ENCODE data around the gene PTCHD4. TPM values are rescaled to one million over a fixed set of nuclear protein-coding genes. Genes with fewer than 3 reads are reported as not detected.

Gene PTCHD4
- total RNA-seq, 1 donor from 2014 or later, result 7.8 TPM

- H4K20me1 ChIP-seq (ENCODE audit: low read depth), result peaks cover 15% of the 10 kb centered on the region
- peaks cover 39% of the 10 kb centered on the region for H3K27me3 ChIP-seq
- H3K4me2 ChIP-seq, result no peak overlapping the region
- H3K4me3 Mint-ChIP-seq, result no peak overlapping the region
- H3K4me1 Mint-ChIP-seq, result peaks cover 17% of the 10 kb centered on the region
- TF ChIP-seq EZH2 (IDR thresholded peaks at IDR 0.05) (no peak), EZH2phosphoT487 (IDR thresholded peaks at IDR 0.05) (no peak), CTCF (IDR thresholded peaks at IDR 0.05) (no peak)
- no peak overlapping the region for H3K27ac Mint-ChIP-seq
- no peaks in the 10 kb centered on the region for H3K79me2 ChIP-seq (ENCODE audit: low read depth)
- H3K36me3 Mint-ChIP-seq, result no peaks in the 10 kb centered on the region
- no peak overlapping the region for H3K27ac ChIP-seq
- H3F3A ChIP-seq (ENCODE audit: low read depth), result peaks cover 7% of the 10 kb centered on the region
- no peak overlapping the region for H3K4me3 ChIP-seq
- no peaks in the 10 kb centered on the region for H3K9me3 Mint-ChIP-seq
- peaks cover 8% of the 10 kb centered on the region for H3K4me1 ChIP-seq
- H3K27me3 Mint-ChIP-seq (ENCODE audit: insufficient read depth, low read depth), result peaks cover 8% of the 10 kb centered on the region
- no peak for DNase-seq (ENCODE audit: low spot score)
- no peaks in the 10 kb centered on the region for H3K9me3 ChIP-seq (ENCODE audit: low read depth)
- H3K9ac ChIP-seq, result no peak overlapping the region
- no peak overlapping the region for H2AFZ ChIP-seq (replicated peaks)
- H3K36me3 ChIP-seq, result no peaks in the 10 kb centered on the region
Measured at GRCh38 chr6:48071833-48072232, 39.2 kb downstream of the PTCHD4 start.

GRCh38 chr6:48069280-48069679 lies 41.7 kb downstream of the PTCHD4 start:
- Mint-ChIP-seq H3K27me3 (ENCODE audit: insufficient read depth, low read depth) (peaks cover 8% of the 10 kb centered on the region), H3K9me3 (no peaks in the 10 kb centered on the region), H3K4me3 (peak overlapping the region; percentile 85), H3K4me1 (peaks cover 16% of the 10 kb centered on the region), H3K36me3 (no peaks in the 10 kb centered on the region), H3K27ac (no peak overlapping the region)
- Histone ChIP-seq H3K36me3 (no peaks in the 10 kb centered on the region), H3K9ac (no peak overlapping the region), H3K79me2 (ENCODE audit: low read depth) (no peaks in the 10 kb centered on the region), H3K27me3 (peaks cover 40% of the 10 kb centered on the region), H4K20me1 (ENCODE audit: low read depth) (peaks cover 12% of the 10 kb centered on the region), H3K27ac (no peak overlapping the region), H3K9me3 (ENCODE audit: low read depth) (no peaks in the 10 kb centered on the region), H2AFZ (replicated peaks) (no peak overlapping the region), H3K4me1 (peaks cover 4% of the 10 kb centered on the region), H3K4me3 (peak overlapping the region; percentile 55), H3K4me2 (peak overlapping the region; percentile 86), H3F3A (ENCODE audit: low read depth) (peaks cover 7% of the 10 kb centered on the region)
- TF ChIP-seq CTCF (IDR thresholded peaks at IDR 0.05) (no peak), EZH2phosphoT487 (IDR thresholded peaks at IDR 0.05) (no peak), EZH2 (IDR thresholded peaks at IDR 0.05) (no peak)
- peak; percentile 44 for DNase-seq (ENCODE audit: low spot score)

GRCh38 chr6:48068278-48069251 lies 42.4 kb downstream of the PTCHD4 start:
- Histone ChIP-seq H2AFZ (replicated peaks) (peak overlapping the region; percentile 87), H3F3A (ENCODE audit: low read depth) (peaks cover 7% of the 10 kb centered on the region), H3K9ac (no peak overlapping the region), H4K20me1 (ENCODE audit: low read depth) (peaks cover 5% of the 10 kb centered on the region), H3K36me3 (no peaks in the 10 kb centered on the region), H3K4me1 (no peaks in the 10 kb centered on the region), H3K27me3 (peaks cover 40% of the 10 kb centered on the region), H3K79me2 (ENCODE audit: low read depth) (no peaks in the 10 kb centered on the region), H3K4me2 (peak overlapping the region; percentile 86), H3K4me3 (peak overlapping the region; percentile 55), H3K9me3 (ENCODE audit: low read depth) (no peaks in the 10 kb centered on the region), H3K27ac (no peak overlapping the region)
- Mint-ChIP-seq H3K27ac (no peak overlapping the region), H3K9me3 (no peaks in the 10 kb centered on the region), H3K36me3 (no peaks in the 10 kb centered on the region), H3K4me3 (peak overlapping the region; percentile 85), H3K27me3 (ENCODE audit: insufficient read depth, low read depth) (peaks cover 8% of the 10 kb centered on the region), H3K4me1 (peaks cover 12% of the 10 kb centered on the region)
- DNase-seq (ENCODE audit: low spot score), result peak; percentile 63
- no peak for TF ChIP-seq EZH2phosphoT487 (IDR thresholded peaks at IDR 0.05)
- TF ChIP-seq EZH2 (IDR thresholded peaks at IDR 0.05), result no peak
- no peak for TF ChIP-seq CTCF (IDR thresholded peaks at IDR 0.05)

All from neural progenitor cell (in vitro differentiated cells).